Heart right ventricle (tissue), 16 donors: ENCODE measurements around the gene SURF4. TPM values are rescaled to one million over a fixed set of nuclear protein-coding genes. Genes with fewer than 3 reads are reported as not detected.
"Not testable (repeated sequence)": the region's sequence is repeated elsewhere in the genome, so short reads cannot be mapped to it uniquely, and the experiment has no call there.

ENCODE experiments used
- ATAC-seq, 8 donors: fragments of 200-7000 bp; cut with Tn5 transposase; one replicate each; pipeline ENCODE4 v1.9.1; 2020; ENCODE audit warnings: mild to moderate bottlenecking in 8 of 8, moderate library complexity in 8 of 8, moderate number of reproducible peaks in 1 of 8
- DNase-seq, 2 donors: peaks; one replicate each; pipeline ENCODE4 v3.0.0-alpha.2; 2020
- H3K27ac ChIP-seq, 10 donors: fragments of 200-600 bp; sonication (generic) in 2 of 10; one replicate each; pipeline versions ENCODE4 v1.5.0 to v1.8.0; 2020 to 2022; ENCODE audit warnings: mild to moderate bottlenecking in 3 of 10
- H3K27me3 ChIP-seq, 7 donors: fragments of 200-600 bp; one replicate each; pipeline ENCODE4 v1.8.0; 2021 to 2022; ENCODE audit warnings: mild to moderate bottlenecking in 2 of 7
- H3K36me3 ChIP-seq, 9 donors: fragments of 200-600 bp; sonication (generic) in 1 of 9; one replicate each; pipeline versions ENCODE4 v1.5.0 to v1.8.0; 2020 to 2022; ENCODE audit warnings: mild to moderate bottlenecking in 2 of 9
- H3K4me1 ChIP-seq, 9 donors: fragments of 200-600 bp; sonication (generic) in 1 of 9; one replicate each; pipeline versions ENCODE4 v1.5.0 to v1.8.0; 2020 to 2022; ENCODE audit warnings: mild to moderate bottlenecking in 4 of 9
- H3K4me3 ChIP-seq, 10 donors: fragments of 200-600 bp; sonication (generic) in 2 of 10; one replicate each; pipeline versions ENCODE4 v1.5.0 to v1.8.0; 2020 to 2022; ENCODE audit warnings: mild to moderate bottlenecking in 7 of 10, moderate library complexity in 2 of 10
- H3K9me3 ChIP-seq, 11 donors: fragments of 200-600 bp in 10 of 11; sonication (generic) in 2 of 11; one replicate each; pipeline versions ENCODE4 v1.5.0 to v1.8.0; 2013 to 2022; ENCODE audit warnings: mild to moderate bottlenecking in 2 of 11, control low read depth in 1 of 11, moderate library complexity in 1 of 11
- CTCF ChIP-seq, 9 donors: fragments of 200-600 bp; sonication (generic) in 2 of 9; IDR thresholded peaks; one replicate each; pipeline versions ENCODE4 v1.5.0 to v1.8.0; 2021 to 2022; ENCODE audit warnings: antibody characterized with exemption in 9 of 9, mild to moderate bottlenecking in 5 of 9, moderate library complexity in 1 of 9
- WGBS, 2 donors: extraction: QIAGEN DNeasy Blood & Tissue Kit; methylation state at CpG; one replicate each; pipeline ENCODE4 v1.1.7; 2013; ENCODE audit warnings: inconsistent platforms in 1 of 2; 5-methylcytosine and 5-hydroxymethylcytosine counted together
- intact Hi-C, 10 donors: fragments of 100-400 bp; cut with DNase I; formaldehyde crosslinking; loops; one replicate each; pipeline versions ENCODE4 v1.11.1 to v1.14.2; 2022
- polyA plus RNA-seq, 2 donors: library from polyadenylated mRNA; stranded (reverse); fragments of 200-250 nt; gene quantifications; one replicate each; pipeline ENCODE4 v1.2.3, GENCODE V29; 2013
- total RNA-seq, 10 donors: library from RNA; stranded (reverse); fragmentation: NEBNext Ultra II Directional in 3 of 10; extraction: Animal tissue kit (Norgen Biotek cat#: 25700) in 3 of 10; gene quantifications; one replicate each; pipeline versions ENCODE4 v1.2.1 to v1.2.4, GENCODE V29; 2021 to 2023
- donor health status: Arrhythmogenic right ventricular cardiomyopathy.
- donor health status: ischemic (EF 13 %, LVEDD 7.1; RV severe dilation, severe dysfunction).
- donor health status: healthy with polysubstance abuse.
- donor health status: DM: no; HTN: yes; CAD: no.
- donor health status: DM: no; HTN: no; CAD: no.
- donor health status: ischemic (EF 25% LVEDD 6.9; RV normal size, moderate dysfunction).
- donor health status: ischemic (EF 25% LVEDD 5.7; RV mildly dilated, moderate dysfunction).
- donor health status: healthy.
- donor health status: DM: yes; HTN: yes; CAD: no.
- donor health status: Ischemic cardiomyopathy.
- donor health status: ischemic (EF 35%, LVEDD 5.7; RV mildly dilated, moderate dysfunction).
- donor health status: nonischemic (EF 11% LVEDD 7.7; RV severe dilation, severe dysfunction).
- donor health status: DM: yes; HTN: yes; CAD: no.
- donor health status: PGD.
- donor health status: ischemic (EF 29% LVEDD 5.4; RV normal size, mild dysfunction).
- donor health status: nonischemic (EF 23%, LVEDD 6.1; RV moderate dilation, normal function).

Gene SURF4
- total and polyA plus RNA-seq, 12 donors = 21.5 to 113 (median 64.2) TPM

DNA sequence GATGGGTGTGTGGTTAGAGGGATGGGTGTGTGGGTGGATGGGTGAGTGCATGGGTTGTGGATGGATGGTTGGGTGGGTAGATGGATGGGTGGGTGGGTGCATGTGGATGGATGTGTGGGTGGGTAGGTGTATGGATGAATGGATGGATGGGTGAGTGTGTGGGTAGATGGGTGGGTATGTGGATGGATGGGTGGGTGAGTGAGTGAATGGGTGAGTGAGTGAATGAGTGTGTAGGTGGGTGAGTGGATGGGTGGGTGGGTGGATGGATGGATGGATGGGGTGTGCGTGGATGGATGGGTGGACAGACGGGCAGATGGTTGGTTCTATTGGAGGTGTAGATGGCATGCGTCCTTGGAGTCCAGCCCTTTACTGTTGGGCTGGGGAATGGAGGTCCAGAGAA is 17.5 kb upstream of the SURF4 start:
- DNase-seq (no peak), ATAC-seq (no peak)
- Histone ChIP-seq H3K9me3 (no peaks in the 10 kb centered on the region), H3K27me3 (peaks cover 0 to 36% (median 7%) of the 10 kb centered on the region in 7 donors), H3K4me3 (no peak overlapping the region), H3K4me1 (no peaks in the 10 kb centered on the region), H3K36me3 (no peaks in the 10 kb centered on the region), H3K27ac (no peak overlapping the region)
- 84 to 90% methylated on average over 3 of the region's 3 CpGs for whole genome bisulfite sequencing, 2 donors
- intact Hi-C loops = no loop called here
- TF ChIP-seq CTCF (IDR thresholded peaks at IDR 0.05) = no peak

DNA sequence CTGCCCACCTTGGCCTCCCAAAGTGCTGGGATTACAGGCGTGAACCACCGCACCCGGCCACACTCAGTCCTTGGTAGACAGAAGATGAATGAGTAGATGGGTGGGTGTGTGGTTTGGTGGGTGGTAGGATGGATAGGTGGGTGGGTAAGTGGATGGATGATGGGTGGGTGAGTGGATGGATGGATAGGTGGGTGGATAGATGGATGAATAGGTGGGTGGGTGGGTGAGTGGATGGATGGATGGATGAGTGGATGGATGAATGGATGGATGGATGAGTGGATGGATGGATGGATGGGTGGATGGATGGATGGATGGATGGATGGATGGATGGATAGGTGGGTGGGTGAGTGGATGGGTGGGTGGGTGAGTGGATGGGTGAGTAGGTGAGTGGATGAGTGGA is 16.4 kb upstream of the SURF4 start:
- intact Hi-C loops, DNase-seq, H3K27ac ChIP-seq, H3K4me1 ChIP-seq, H3K4me3 ChIP-seq, H3K9me3 ChIP-seq, H3K36me3 ChIP-seq, ATAC-seq: not testable (repeated sequence)
- peaks cover 0 to 36% (median 7%) of the 10 kb centered on the region in 7 donors for H3K27me3 ChIP-seq
- WGBS, 2 donors = 93 to 97% methylated on average over 3 of the region's 3 CpGs

DNA sequence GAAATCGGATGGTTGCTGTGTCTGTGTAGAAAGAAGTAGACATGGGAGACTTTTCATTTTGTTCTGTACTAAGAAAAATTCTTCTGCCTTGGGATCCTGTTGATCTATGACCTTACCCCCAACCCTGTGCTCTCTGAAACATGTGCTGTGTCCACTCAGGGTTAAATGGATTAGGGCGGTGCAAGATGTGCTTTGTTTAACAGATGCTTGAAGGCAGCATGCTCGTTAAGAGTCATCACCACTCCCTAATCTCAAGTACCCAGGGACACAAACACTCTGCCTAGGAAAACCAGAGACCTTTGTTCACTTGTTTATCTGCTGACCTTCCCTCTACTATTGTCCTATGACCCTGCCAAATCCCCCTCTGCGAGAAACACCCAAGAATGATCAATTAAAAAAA is 15.6 kb upstream of the SURF4 start:
- H3K4me3 ChIP-seq, intact Hi-C loops, H3K36me3 ChIP-seq, H3K4me1 ChIP-seq, H3K27ac ChIP-seq, DNase-seq, H3K9me3 ChIP-seq, ATAC-seq: not testable (repeated sequence)
- 43 to 62% methylated on average over 2 to 3 of the region's 4 CpGs for WGBS, 2 donors
- peaks cover 0 to 31% (median 7%) of the 10 kb centered on the region in 7 donors for H3K27me3 ChIP-seq

GRCh38 chr9:133390713-133391112 is 14.9 kb upstream of the SURF4 start:
- H3K4me1 ChIP-seq = no peaks in the 10 kb centered on the region
- no peak overlapping the region for H3K4me3 ChIP-seq
- no peak for TF ChIP-seq CTCF (IDR thresholded peaks at IDR 0.05)
- no peaks in the 10 kb centered on the region for H3K9me3 ChIP-seq
- 83 to 88% methylated on average over 7 of the region's 7 CpGs for WGBS, 2 donors
- H3K36me3 ChIP-seq = no peaks in the 10 kb centered on the region
- ATAC-seq (no peak), DNase-seq (no peak)
- H3K27me3 ChIP-seq = peaks cover 0 to 25% (median 7%) of the 10 kb centered on the region in 7 donors
- H3K27ac ChIP-seq = no peak overlapping the region
- intact Hi-C loops = no loop called here

DNA sequence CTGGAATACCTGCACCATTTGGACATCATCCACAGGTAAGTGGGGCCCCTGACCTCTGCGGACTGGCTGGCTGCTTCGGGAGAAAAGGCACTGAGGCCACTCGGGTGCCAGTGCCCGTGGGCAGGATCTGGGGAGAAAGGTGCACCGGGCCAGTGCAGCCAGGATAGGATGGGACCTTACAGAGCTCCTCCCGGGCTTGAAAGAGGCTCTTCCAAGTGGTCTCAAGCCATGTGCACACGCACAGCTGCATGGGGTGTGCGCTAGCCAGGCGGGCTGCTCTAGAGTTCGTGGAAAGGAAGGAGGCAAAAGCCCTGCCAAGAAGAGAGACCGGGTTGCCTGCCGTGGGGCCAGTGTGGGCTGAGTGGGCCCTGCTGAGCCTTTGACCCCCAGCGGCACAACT is 13.7 kb upstream of the SURF4 start:
- Histone ChIP-seq H3K27me3 (peaks cover 0 to 20% (median 7%) of the 10 kb centered on the region in 7 donors), H3K27ac (no peak overlapping the region), H3K4me3 (no peak overlapping the region), H3K9me3 (no peaks in the 10 kb centered on the region), H3K36me3 (no peaks in the 10 kb centered on the region), H3K4me1 (no peaks in the 10 kb centered on the region)
- WGBS, 2 donors = 86 to 90% methylated on average over 13 of the region's 13 CpGs
- intact Hi-C loops = no loop called here
- TF ChIP-seq CTCF (IDR thresholded peaks at IDR 0.05) = no peak
- ATAC-seq (no peak), DNase-seq (no peak)
